NT2/D1 (cell line): ENCODE results near the gene HCRTR1.

Experiments used
- SUZ12 ChIP-seq: IDR thresholded peaks from 2 replicates; pipeline ENCODE4 v1.6.1; 2011; ENCODE audit not compliant: insufficient read length, insufficient read depth; ENCODE audit errors: extremely low read depth
- YY1 ChIP-seq: IDR thresholded peaks from 2 replicates; pipeline ENCODE4 v1.6.1; 2011; ENCODE audit not compliant: insufficient read length, insufficient read depth
- ZNF274 ChIP-seq: IDR thresholded peaks from 2 replicates; pipeline ENCODE4 v1.6.1; 2011; ENCODE audit warnings: mild to moderate bottlenecking, low read depth, low read length

DNA sequence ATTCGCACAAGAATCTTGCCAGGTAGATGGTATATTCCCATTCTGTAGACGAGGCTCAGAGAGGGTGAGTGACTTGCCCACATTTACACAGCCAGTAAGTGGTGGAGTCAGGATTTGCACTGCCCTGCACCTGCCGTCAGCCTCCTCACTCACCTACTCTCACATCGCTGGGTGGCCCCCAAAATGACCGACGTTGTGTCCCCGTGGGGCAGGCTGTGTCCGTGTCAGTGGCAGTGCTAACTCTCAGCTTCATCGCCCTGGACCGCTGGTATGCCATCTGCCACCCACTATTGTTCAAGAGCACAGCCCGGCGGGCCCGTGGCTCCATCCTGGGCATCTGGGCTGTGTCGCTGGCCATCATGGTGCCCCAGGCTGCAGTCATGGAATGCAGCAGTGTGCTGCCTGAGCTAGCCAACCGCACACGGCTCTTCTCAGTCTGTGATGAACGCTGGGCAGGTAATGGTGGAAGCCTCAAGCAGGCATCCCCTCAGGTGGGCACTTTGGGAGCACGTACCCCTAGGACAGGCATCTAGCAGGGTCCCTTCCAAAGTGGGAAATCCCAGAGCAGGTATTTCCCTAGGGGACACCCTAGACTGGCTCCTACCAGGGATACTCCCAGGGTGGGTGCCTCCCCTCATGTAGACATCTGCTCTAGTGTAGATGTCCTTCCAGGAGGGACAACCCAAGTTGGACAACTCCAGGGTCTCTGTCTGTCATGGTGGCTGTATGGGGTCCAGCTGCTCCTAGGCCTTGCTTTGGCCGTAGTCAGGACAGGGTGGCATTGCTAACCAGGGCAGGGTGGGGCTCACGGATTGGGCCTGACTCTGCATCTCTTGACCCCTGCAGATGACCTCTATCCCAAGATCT is 3.4 kb downstream of the HCRTR1 start:
- TF ChIP-seq ZNF274 (no peak), YY1 (no peak), SUZ12 (no peak)
